ENCODE measurements around the gene SPINK1. TPM values are rescaled to one million over a fixed set of nuclear protein-coding genes. Genes with fewer than 3 reads are reported as not detected.
"Not testable (repeated sequence)": the region's sequence is repeated elsewhere in the genome, so short reads cannot be mapped to it uniquely, and the experiment has no call there.

The SPINK1 gene
- total RNA-seq, 2 experiments from 2014 or later: not detected

DNA sequence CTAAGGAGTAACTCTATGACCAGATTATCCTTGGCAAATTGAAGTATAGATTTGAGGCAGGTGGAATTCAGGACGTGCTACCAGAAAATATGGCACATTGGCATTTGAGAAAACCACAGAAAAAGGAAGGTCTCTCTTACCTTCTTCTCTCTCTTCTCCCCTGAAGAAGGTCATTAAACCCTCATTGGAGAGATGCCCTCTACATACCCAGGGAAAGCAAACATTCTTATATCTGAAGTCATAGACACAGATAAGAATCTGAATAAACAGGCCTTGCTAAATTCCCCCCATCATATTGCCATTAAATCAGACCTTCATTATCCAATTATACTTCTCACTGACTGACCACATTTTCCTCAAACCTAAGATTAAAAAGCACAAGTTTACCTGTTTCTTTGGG, 17.8 kb downstream of the SPINK1 start:
- POLR2A ChIA-PET: no interaction called here
- CTCF ChIA-PET: no interaction called here

DNA sequence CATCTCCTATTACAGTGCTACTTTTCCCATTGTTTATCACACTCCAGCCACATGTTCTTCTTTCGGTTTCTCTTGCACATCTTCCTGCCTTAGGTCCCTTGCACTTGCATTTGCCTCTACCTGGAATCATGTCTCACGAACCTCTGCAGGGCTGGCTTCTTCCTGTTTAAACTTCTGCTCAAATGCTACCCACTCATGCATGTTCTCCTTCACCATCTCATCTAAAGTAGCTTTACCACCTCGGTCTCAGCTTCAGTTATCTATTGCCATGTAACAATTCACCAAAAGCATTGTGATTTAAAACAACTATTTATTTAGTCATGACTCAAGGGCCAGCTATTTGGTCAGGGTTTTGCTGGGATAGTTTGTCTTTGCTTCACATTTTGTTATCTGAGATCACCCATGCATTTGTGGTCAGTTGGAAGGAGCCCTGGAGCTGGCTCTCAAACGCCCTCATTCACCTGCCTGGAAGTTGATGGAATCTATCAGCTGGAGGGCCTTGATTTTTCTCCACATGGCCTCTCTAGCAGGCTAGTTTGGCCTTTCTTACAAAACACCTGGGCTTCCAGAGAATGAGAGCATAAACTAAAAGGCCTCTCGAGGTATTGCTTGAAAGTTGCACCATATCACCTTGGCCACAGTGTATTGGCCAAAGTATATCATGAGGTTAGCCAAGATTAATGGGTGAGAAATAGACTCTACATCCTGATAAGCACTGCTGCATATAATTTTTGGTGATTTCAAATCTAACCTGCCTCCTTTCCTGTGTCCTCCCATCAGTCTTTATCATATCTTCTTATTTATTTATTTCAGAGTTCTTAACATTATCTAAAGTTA, 21.4 kb downstream of the SPINK1 start:
- ChIA-PET POLR2A (no interaction called here), CTCF (no interaction called here)

DNA sequence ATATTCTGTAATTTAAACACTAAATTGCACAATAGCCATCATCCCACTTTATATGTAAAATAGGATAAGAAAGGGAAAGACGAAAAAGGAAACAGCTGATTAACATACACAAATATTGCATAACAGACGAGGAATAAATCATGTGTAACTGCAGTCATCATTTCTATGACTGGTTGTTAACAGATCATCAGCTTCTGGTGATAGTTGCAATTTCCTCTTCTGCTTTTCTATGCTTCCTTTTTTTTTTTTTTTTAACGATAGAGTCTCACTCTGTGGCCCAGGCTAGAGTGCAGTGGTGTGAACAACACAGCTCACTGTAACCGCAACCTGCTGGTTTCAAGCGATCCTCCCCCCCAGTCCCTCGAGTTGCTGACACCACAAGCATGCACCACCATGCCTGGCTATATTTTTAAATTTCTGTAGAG, 26.4 kb downstream of the SPINK1 start:
- ChIA-PET POLR2A (no interaction called here), CTCF (interaction anchor here (1.2 kb wide), 1 partner anchor 18 kb away, joined by 5 read pairs; no protein-coding TSS in a partner anchor)

DNA sequence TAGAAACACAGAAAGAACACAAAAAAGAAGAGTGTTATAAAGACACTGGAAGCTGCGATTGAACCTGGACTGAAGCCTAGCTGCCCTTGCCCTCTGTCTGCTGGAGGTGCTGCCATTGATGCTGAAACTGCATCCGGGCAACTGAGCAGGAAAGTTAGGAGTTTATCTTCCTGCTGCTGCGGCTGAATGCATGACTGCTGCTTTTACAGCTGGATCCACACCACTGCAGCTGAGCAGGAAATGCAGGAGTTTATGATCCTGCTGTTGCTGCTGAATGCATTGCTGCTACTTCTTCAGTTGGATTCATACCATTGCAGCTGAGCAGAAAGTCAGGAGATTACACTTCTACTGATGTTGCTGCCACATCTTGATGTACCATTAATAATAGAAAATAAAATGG, 27.1 kb downstream of the SPINK1 start:
- ChIA-PET POLR2A (no interaction called here), CTCF (interaction anchor here (1.2 kb wide), 1 partner anchor 18 kb away, joined by 5 read pairs; no protein-coding TSS in a partner anchor)

DNA sequence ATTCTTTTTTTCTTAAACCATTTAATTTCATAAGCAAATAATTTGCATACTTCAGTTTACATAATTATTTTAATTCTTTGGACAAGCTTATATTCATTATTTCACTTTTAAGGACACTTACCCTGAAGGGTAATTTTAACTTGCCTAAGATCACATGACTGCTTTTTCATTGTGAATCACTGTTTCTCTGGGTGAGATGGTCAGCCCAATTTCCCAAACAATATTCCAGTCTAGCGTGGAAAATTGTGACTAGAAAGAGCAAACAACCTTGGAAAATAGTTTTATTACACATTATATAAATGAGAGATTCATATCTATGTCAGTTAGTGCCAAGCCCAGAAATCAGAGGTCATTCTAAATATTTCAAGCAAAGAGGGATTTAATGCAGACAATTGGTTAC, 27.5 kb downstream of the SPINK1 start:
- CTCF ChIA-PET: no interaction called here
- POLR2A ChIA-PET: no interaction called here

DNA sequence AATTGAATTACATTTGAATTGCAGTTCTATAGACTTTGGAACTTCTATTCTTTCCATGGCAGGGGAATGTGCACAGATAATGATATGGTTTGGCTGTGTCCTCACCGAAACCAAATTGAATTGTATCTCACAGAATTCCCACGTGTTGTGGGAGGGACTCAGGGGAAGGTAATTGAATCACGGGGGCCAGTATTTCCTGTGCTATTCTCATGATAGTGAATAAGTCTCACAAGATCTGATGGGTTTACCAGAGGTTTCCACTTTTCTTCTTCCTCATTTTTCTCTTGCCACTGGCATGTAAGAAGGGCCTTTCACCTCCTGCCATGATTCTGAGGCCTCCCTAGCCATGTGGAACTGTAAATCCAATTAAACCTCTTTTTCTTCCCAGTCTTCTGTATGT, 28.3 kb downstream of the SPINK1 start:
- POLR2A ChIA-PET, CTCF ChIA-PET: not testable (repeated sequence)

DNA sequence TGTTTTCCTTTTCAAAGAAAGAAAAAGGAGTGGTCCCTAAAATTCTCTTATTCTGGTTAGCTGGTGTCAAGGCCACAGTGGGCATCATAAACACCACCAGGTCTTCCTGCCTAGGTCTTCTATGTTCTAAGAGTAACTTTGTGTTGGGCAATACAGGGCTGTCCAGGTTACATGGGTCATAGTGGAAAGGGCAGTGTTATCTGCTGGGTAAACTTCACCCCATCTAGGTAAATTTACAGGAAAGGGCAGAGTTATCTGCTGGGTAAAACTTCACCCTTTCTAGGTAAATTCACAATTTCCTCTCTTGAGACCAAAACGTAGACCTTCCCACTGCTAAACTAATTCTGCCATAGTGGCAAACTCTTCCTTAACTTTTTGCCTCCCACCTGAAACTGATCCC, 30.0 kb downstream of the SPINK1 start:
- ChIA-PET CTCF (no interaction called here), POLR2A (no interaction called here)

DNA sequence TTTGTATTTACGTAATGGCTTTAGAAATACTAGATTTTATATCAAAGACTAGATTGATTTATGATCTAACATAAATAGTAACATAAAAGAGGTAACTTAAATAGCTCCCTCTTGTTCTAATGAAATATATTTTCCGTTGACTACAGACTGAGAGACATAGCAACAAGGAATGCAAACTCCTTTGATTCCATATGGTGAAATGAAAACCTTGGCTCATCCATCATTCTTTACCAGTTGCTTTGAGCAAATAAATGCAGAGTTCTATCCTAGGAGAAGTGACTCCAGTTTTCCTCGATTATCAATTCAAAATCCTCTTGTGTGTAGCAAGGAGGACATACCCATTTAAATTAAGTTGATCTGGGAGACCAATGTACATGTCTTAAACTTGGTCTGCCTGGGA, 31.0 kb downstream of the SPINK1 start:
- ChIA-PET POLR2A (no interaction called here), CTCF (no interaction called here)

DNA sequence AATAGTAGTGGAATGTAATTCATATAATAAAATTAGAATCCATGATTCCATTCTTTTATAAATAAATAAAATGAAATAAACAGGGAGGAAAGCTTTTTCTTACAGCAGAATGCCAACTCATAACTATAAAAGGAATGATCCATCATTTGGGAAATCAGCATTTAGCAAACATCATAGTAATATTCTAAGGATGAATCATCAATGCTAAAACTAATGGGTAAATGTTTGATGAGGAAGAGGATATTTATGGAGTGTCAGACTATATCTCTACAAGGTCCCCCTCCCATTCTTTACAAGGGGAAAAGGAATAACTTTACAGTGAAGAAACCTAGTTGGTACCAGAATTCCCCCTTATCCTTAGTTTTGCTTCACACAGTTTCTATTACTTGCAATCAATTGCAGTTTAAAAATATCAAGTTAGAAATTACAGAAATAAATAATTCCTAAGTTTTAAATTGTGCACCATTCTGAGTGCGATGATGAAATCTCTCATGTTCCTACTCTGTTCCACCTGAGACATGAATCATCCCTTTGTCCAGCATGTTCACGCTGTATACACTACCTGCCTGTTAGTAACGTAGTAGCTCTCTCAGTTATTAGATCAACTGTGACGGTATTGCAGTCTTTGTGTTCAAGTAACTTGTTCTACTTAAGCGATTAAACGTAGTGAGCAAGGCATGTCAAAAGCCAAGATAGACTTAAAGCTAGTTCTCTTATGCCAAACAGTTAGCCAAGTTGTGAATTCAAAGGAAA, 34.7 kb downstream of the SPINK1 start:
- ChIA-PET POLR2A (no interaction called here), CTCF (no interaction called here)

DNA sequence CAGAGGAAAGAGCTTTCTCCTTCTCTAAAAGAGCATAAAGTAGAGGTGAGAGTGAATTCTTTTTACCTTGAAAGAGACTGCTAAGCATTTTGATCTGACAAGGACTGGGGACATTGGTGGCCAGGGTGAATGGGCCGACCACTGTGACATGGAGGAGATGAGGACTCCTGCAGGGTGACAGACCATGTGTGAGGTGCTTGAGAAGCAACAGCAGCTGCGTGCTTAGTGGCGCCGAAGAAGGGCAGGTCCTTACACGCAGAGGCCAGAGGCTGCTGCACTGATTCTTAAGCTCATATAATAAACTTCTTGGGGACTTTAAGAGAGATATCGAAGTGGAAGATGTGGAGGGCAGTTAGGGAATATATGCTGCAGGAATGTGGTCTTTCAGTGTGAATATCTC, 40.3 kb downstream of the SPINK1 start:
- ChIA-PET CTCF (no interaction called here), POLR2A (no interaction called here)

DNA sequence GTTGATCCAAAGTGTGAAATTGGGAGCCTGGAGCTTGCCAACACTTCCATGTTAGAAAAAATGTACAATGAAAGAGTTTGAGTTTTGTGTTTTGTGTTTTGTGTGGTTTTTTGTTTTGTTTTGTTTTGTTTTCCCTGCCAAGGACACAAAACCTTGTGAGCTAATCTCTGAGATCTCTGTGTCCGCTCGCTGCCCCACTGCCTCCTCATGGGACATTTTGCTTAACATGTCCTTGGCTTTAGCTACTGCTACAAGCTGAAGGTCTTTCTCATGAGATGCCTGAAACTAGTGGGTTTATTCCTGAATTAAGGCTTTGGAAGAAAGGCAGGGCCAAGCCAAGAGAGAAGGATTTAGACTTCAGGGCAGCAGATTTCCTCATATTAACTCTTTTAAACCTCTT, 41.7 kb downstream of the SPINK1 start:
- ChIA-PET POLR2A (no interaction called here), CTCF (no interaction called here)

DNA sequence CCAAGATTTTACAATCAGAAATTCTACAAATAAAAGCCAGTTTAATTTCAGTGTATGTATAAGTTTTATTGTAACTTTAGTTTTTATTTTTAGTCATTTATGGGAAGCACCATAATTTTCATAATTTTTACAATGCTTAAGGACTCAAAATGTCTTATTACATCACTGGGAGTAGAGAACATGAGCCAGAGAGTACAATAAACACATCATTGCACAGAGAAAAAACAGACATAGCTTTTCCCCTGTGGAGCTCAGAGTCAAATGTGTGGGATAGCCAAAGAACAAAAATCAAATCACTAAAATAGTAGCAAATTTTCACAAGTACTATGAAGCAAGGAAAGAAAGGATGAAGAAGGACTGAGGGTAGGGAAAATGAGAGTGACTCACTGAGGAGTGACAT, 43.4 kb downstream of the SPINK1 start:
- POLR2A ChIA-PET: interaction anchor here (0.6 kb wide), 1 partner anchor 20 kb away, joined by 3 read pairs; no protein-coding TSS in a partner anchor
- CTCF ChIA-PET: no interaction called here

DNA sequence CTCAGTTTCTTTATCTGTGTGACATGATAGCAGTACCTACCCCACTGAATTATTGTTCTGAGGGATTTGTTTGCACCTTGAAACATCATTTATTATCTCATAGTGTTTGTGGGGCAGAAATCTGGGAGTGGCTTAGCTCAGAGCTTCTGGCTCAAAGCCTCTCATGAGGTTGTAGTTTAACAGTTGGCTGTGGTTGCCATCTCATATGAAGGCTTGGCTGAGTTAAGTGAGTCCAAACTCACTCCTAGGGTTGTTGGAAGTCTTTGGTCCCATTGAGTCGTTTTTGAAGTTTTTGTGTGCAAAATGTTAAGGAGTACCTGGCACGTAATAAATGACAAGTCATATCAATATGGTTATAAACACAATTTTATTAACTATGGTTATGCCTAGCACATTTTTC, 45.3 kb downstream of the SPINK1 start:
- ChIA-PET POLR2A (no interaction called here), CTCF (no interaction called here)

DNA sequence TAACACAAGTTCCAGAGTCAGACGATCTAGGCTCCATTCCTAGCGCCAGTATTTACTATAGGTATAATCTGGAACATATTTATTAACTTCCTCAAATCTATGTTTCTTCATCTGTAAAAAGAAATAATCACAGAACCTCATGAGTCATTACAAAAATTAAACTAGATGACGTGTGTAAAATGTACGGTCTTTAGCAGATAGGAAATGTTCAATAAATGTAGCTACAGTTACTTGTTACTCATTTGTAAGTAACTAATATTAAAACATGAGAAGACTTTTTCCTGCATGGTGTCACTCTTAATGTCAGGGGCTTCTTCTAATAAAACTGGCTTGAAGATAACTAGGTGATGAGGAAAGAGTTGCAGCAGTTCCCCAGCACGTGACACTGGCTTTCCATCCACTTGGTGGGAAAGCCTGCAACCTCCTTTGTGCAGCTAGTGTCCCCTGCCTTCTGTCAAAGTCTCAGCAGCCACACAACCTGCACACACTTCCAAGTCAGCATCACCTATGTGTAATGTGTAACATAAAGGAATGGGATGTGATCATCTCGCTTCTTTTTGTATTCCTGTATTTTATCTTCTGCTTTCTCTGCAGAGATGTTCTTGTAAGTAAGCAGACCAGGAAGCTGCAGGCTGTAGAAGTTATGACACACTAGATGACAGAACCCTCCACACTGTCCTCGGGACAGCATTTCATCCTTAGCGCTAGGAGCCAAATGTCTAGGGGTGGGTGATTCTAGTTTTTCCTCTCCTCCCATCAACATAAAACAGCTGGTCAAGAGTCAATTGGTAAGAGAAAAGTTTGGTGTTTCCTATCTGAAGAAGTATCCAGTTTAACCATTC, 47.1 kb downstream of the SPINK1 start:
- POLR2A ChIA-PET: no interaction called here

DNA sequence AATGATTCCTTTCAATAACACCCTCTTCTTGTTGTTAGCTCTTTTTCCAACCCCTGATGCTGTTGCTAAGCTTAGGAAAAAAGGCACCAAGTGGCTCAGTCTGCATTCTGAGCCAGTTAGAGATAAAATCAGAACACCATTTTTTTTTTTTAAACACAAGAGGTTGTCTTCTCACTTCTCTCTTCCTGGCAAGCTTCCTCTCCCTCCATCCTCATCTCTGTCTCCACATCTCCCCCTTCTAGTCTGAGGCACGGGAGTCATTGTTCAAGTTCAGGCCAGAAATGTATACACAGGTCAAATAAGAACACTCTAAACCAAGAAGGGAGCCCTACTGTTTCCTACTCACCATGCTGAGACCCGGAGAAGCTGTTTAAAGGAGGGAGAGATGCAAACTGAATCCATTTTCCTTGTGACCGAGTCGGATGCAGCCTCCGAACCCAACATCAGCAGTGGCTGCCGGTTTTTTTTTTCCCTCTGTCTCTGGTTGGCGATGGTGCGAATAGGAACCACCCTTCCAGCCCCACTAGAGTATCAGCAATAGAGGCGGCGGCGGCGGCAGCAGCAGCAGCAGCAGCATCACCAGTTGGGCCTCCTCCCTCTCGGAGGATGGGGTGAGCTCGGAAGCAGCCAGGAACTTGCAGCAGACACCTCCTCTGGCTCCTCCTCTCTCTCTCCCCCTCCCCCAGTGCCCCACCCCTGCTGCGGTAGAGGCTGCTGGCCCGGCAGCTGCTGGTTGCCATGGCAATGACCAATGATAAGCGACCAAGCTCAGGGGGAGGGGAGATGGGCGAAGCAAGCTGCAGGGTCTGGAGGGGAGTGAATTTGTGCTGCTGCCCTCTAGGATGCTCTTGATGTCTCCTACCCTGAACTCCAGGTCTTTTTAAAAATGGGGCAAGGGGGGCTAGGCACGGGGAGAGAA, 49.1 kb downstream of the SPINK1 start, which contains the start of gene JAKMIP2:
TSS of gene JAKMIP2 (minus strand) at position 619 of the 919 bp plus-strand sequence. CDS start 110,922 bp downstream, outside the sequence.
- ChIA-PET POLR2A (interaction anchor here (0.6 to 0.7 kb wide), 2 partner anchors 17 to 1592 kb away, joined by 3 read pairs; no protein-coding TSS in a partner anchor), CTCF (interaction anchor here (1.6 kb wide), 1 partner anchor 150 kb away, joined by 5 read pairs; no protein-coding TSS in a partner anchor)

More for the DNA sequence above, 47.1 kb downstream of the SPINK1 start:
- CTCF ChIA-PET: no interaction called here

DNA sequence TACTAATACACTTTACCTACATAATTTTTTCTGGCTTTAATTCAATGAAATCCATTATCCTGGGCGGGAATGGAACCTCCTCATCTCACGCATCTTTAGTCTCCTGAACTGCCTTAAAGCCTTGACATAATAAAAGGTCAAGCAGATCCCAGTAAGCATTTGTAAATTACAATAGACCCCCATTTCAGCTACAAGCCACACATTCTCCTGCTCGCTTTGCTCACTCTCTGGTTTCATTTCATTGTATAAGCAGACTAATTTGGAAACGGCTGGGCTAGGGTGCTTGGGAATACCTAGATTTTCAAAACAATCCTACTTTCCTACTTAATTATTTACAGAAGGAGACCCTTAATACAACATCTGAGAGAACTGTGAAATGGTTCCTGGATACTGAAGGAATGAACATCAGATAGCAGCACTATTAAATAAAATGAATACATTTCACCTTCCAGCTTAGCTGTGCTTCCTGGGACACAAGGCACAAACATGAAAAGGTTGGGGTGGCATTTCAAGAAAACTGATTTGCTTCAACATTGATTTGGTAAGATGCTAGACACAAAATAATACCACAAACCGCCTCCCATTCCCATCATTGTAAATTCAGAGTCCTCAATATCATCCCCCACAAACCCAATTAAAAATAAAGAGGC, 50.4 kb downstream of the SPINK1 start:
- POLR2A ChIA-PET: interaction anchor here (0.6 kb wide), 1 partner anchor 959 kb away, joined by 4 read pairs; no protein-coding TSS in a partner anchor
- CTCF ChIA-PET: interaction anchor here (0.6 kb wide), 1 partner anchor 12 kb away, joined by 3 read pairs; no protein-coding TSS in a partner anchor

DNA sequence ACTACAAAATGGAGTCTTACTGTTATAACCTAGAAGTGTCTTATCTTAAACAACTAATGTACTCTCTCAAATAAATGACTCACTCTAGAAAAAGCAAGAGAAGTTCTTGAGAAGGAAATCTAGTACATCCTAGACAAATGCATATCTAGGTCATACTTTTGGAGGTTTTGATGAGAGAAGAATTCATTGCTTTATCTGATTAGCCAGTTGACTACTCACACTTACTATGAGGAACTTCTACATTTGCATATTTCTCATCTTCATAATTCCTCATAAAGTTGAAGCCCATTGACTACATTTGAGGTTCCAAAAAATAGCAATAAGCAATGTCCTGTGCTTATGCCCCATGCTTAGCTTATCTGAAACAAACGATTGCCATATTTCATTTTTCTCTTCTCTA, 51.8 kb downstream of the SPINK1 start:
- POLR2A ChIA-PET: no interaction called here
- CTCF ChIA-PET: no interaction called here

DNA sequence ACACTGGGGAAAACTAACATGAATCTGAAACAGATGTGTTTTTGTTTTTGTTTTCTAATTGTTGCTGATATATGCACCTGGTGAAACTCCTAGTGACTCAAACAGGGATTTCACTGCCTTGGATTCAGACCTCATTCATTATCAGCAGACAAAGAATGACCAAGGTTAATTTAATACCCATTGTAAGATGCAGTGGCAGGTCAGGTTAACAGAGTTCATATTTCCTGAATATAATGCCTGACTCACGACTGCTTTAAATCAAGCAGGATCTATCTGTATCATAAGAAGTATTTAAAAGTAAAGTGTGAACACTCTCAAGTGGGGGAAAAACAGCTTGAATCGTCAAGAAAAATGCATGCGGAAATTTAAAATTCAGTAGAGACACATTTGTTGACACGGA, 54.5 kb downstream of the SPINK1 start:
- ChIA-PET CTCF (no interaction called here), POLR2A (no interaction called here)
